ENCODE results near the gene CRTC1.

CRTC1 gene

GRCh38 chr19:18710186-18710585 is 26.7 kb downstream of the CRTC1 start:
- TF ChIP-seq FOXP2 (optimal IDR thresholded peaks at IDR 0.05; ENCODE audit: borderline replicate concordance, extremely low read depth, extremely low read length, insufficient read depth) (no peak), SIN3A (IDR thresholded peaks at IDR 0.05; ENCODE audit: borderline replicate concordance, insufficient read depth, low read length) (no peak), POLR2AphosphoS5 (IDR thresholded peaks at IDR 0.05; ENCODE audit: low read depth, low read length) (no peak), TAF1 (IDR thresholded peaks at IDR 0.05; ENCODE audit: borderline replicate concordance, insufficient read depth, low read length) (no peak), REST (IDR thresholded peaks at IDR 0.05; ENCODE audit: insufficient read depth in 1 of 2, low read depth in 2 of 2, low read length in 2 of 2) (no peak)

- no peak for TF ChIP-seq TAF1 (IDR thresholded peaks at IDR 0.05; ENCODE audit: borderline replicate concordance, insufficient read depth, low read length)
- TF ChIP-seq REST (IDR thresholded peaks at IDR 0.05; ENCODE audit: insufficient read depth in 1 of 2, low read depth in 2 of 2, low read length in 2 of 2): no peak
- no peak for TF ChIP-seq SIN3A (IDR thresholded peaks at IDR 0.05; ENCODE audit: borderline replicate concordance, insufficient read depth, low read length)
- TF ChIP-seq POLR2AphosphoS5 (IDR thresholded peaks at IDR 0.05; ENCODE audit: low read depth, low read length): no peak
- no peak for TF ChIP-seq FOXP2 (optimal IDR thresholded peaks at IDR 0.05; ENCODE audit: borderline replicate concordance, extremely low read depth, extremely low read length, insufficient read depth)
Measured at GRCh38 chr19:18710996-18711751, 27.7 kb downstream of the CRTC1 start.

- no peak for TF ChIP-seq TAF1 (IDR thresholded peaks at IDR 0.05; ENCODE audit: borderline replicate concordance, insufficient read depth, low read length)
- no peak for TF ChIP-seq POLR2AphosphoS5 (IDR thresholded peaks at IDR 0.05; ENCODE audit: low read depth, low read length)
- TF ChIP-seq FOXP2 (optimal IDR thresholded peaks at IDR 0.05; ENCODE audit: borderline replicate concordance, extremely low read depth, extremely low read length, insufficient read depth): no peak
- TF ChIP-seq SIN3A (IDR thresholded peaks at IDR 0.05; ENCODE audit: borderline replicate concordance, insufficient read depth, low read length): no peak
- TF ChIP-seq REST (IDR thresholded peaks at IDR 0.05; ENCODE audit: insufficient read depth in 1 of 2, low read depth in 2 of 2, low read length in 2 of 2): no peak
Measured at GRCh38 chr19:18711893-18712292, 28.4 kb downstream of the CRTC1 start.

- no peak for TF ChIP-seq TAF1 (IDR thresholded peaks at IDR 0.05; ENCODE audit: borderline replicate concordance, insufficient read depth, low read length)
- no peak for TF ChIP-seq FOXP2 (optimal IDR thresholded peaks at IDR 0.05; ENCODE audit: borderline replicate concordance, extremely low read depth, extremely low read length, insufficient read depth)
- no peak for TF ChIP-seq POLR2AphosphoS5 (IDR thresholded peaks at IDR 0.05; ENCODE audit: low read depth, low read length)
- TF ChIP-seq REST (IDR thresholded peaks at IDR 0.05; ENCODE audit: insufficient read depth in 1 of 2, low read depth in 2 of 2, low read length in 2 of 2): no peak
- no peak for TF ChIP-seq SIN3A (IDR thresholded peaks at IDR 0.05; ENCODE audit: borderline replicate concordance, insufficient read depth, low read length)
Measured at GRCh38 chr19:18712981-18713380, 29.5 kb downstream of the CRTC1 start.
